ENCODE measurements around the gene NKAIN2.

The NKAIN2 gene

GRCh38 chr6:123803504-123804013 is at the start of gene NKAIN2:
Gene NKAIN2, plus strand, starts transcription at chr6:123803865.
- no peak for DNase-seq

GRCh38 chr6:123759472-123759871 is 44.2 kb upstream of the NKAIN2 start:
- DNase-seq, result no peak

- DNase-seq, result no peak
These were observed 39.8 kb upstream of the NKAIN2 start for GRCh38 chr6:123763904-123764303.

- DNase-seq, result no peak
These were observed 38.9 kb upstream of the NKAIN2 start for GRCh38 chr6:123764722-123765121.

- DNase-seq, result no peak
These were observed 34.7 kb upstream of the NKAIN2 start for GRCh38 chr6:123768921-123769320.

GRCh38 chr6:123769431-123769830 is 34.2 kb upstream of the NKAIN2 start:
- no peak for DNase-seq

GRCh38 chr6:123770247-123770949 is 33.3 kb upstream of the NKAIN2 start:
- no peak for DNase-seq

- no peak for DNase-seq
These were observed 32.5 kb upstream of the NKAIN2 start for GRCh38 chr6:123771126-123771525.

- no peak for DNase-seq
These were observed 26.1 kb upstream of the NKAIN2 start for GRCh38 chr6:123777563-123777962.

GRCh38 chr6:123780021-123780420 is 23.6 kb upstream of the NKAIN2 start:
- DNase-seq, result no peak

GRCh38 chr6:123784330-123784729 is 19.3 kb upstream of the NKAIN2 start:
- no peak for DNase-seq

- DNase-seq, result no peak
These were observed 18.6 kb upstream of the NKAIN2 start for GRCh38 chr6:123785039-123785438.

- no peak for DNase-seq
These were observed 15.3 kb upstream of the NKAIN2 start for GRCh38 chr6:123788319-123788718.

- no peak for DNase-seq
These were observed 9.5 kb upstream of the NKAIN2 start for GRCh38 chr6:123794190-123794589.

- DNase-seq, result no peak
These were observed 8.9 kb upstream of the NKAIN2 start for GRCh38 chr6:123794799-123795198.

GRCh38 chr6:123801067-123801466 is 2.6 kb upstream of the NKAIN2 start:
- DNase-seq, result no peak

GRCh38 chr6:123802351-123802696 is 1.3 kb upstream of the NKAIN2 start:
- no peak for DNase-seq

- peak; percentile 84 for DNase-seq
These were observed 765 bp upstream of the NKAIN2 start for GRCh38 chr6:123802697-123803503.

- peak; percentile 55 for DNase-seq
These were observed 535 bp downstream of the NKAIN2 start for GRCh38 chr6:123804014-123804786.

GRCh38 chr6:123804787-123805540 is 1.3 kb downstream of the NKAIN2 start:
- DNase-seq, result no peak

- DNase-seq, result no peak
These were observed 2.3 kb downstream of the NKAIN2 start for GRCh38 chr6:123805921-123806320.

GRCh38 chr6:123806561-123806960 is 2.9 kb downstream of the NKAIN2 start:
- no peak for DNase-seq

- no peak for DNase-seq
These were observed 4.9 kb downstream of the NKAIN2 start for GRCh38 chr6:123808556-123808955.
